ENCODE measurements around the gene PKM. TPM values are rescaled to one million over a fixed set of nuclear protein-coding genes. Genes with fewer than 3 reads are reported as not detected.

PKM gene
- total RNA-seq, 2 donors from 2014 or later = 2,571 to 3,146 TPM

GRCh38 chr15:72227192-72227586 is 3.8 kb downstream of the PKM start:
- H3K4me3 Mint-ChIP-seq = peak overlapping the region; percentile 98
- H3K9me3 Mint-ChIP-seq = no peaks in the 10 kb centered on the region
- no peaks in the 10 kb centered on the region for H3K27me3 Mint-ChIP-seq
- H3K4me1 Mint-ChIP-seq = peaks cover 38% of the 10 kb centered on the region
- peak overlapping the region; percentile 99 for H3K27ac Mint-ChIP-seq
- peaks cover 95% of the 10 kb centered on the region for H3K36me3 Mint-ChIP-seq (ENCODE audit: low read depth)
- peak; percentile 36 for ATAC-seq (replicated peaks)

- Mint-ChIP-seq H3K9me3 (no peaks in the 10 kb centered on the region), H3K27ac (peak overlapping the region; percentile 85), H3K4me3 (peak overlapping the region; percentile 69), H3K4me1 (peaks cover 54% of the 10 kb centered on the region), H3K36me3 (ENCODE audit: low read depth) (peaks cover 100% of the 10 kb centered on the region), H3K27me3 (no peaks in the 10 kb centered on the region)
- no peak for ATAC-seq (replicated peaks)
These were observed 7.7 kb downstream of the PKM start for GRCh38 chr15:72223278-72223677.

- peaks cover 100% of the 10 kb centered on the region for H3K36me3 Mint-ChIP-seq (ENCODE audit: low read depth)
- peaks cover 54% of the 10 kb centered on the region for H3K4me1 Mint-ChIP-seq
- no peak for ATAC-seq (replicated peaks)
- no peaks in the 10 kb centered on the region for H3K9me3 Mint-ChIP-seq
- peak overlapping the region; percentile 69 for H3K4me3 Mint-ChIP-seq
- peak overlapping the region; percentile 85 for H3K27ac Mint-ChIP-seq
- H3K27me3 Mint-ChIP-seq = no peaks in the 10 kb centered on the region
These were observed 8.6 kb downstream of the PKM start for GRCh38 chr15:72222393-72222792.

- ATAC-seq (replicated peaks) = no peak
- Mint-ChIP-seq H3K27me3 (no peaks in the 10 kb centered on the region), H3K36me3 (ENCODE audit: low read depth) (peaks cover 100% of the 10 kb centered on the region), H3K9me3 (no peaks in the 10 kb centered on the region), H3K4me1 (peaks cover 42% of the 10 kb centered on the region), H3K27ac (peak overlapping the region; percentile 30), H3K4me3 (peak overlapping the region; percentile 33)
These were observed 10.3 kb downstream of the PKM start for GRCh38 chr15:72220687-72221086.

GRCh38 chr15:72217216-72217615 is 13.8 kb downstream of the PKM start:
- no peak overlapping the region for H3K4me3 Mint-ChIP-seq
- H3K4me1 Mint-ChIP-seq = peaks cover 21% of the 10 kb centered on the region
- H3K27ac Mint-ChIP-seq = no peak overlapping the region
- ATAC-seq (replicated peaks) = no peak
- peaks cover 100% of the 10 kb centered on the region for H3K36me3 Mint-ChIP-seq (ENCODE audit: low read depth)
- H3K9me3 Mint-ChIP-seq = no peaks in the 10 kb centered on the region
- no peaks in the 10 kb centered on the region for H3K27me3 Mint-ChIP-seq

GRCh38 chr15:72216079-72216478 is 14.9 kb downstream of the PKM start:
- ATAC-seq (replicated peaks) = no peak
- H3K36me3 Mint-ChIP-seq (ENCODE audit: low read depth) = peaks cover 100% of the 10 kb centered on the region
- no peak overlapping the region for H3K4me3 Mint-ChIP-seq
- no peaks in the 10 kb centered on the region for H3K27me3 Mint-ChIP-seq
- no peak overlapping the region for H3K27ac Mint-ChIP-seq
- H3K4me1 Mint-ChIP-seq = peaks cover 14% of the 10 kb centered on the region
- no peaks in the 10 kb centered on the region for H3K9me3 Mint-ChIP-seq

GRCh38 chr15:72207558-72208085 is 23.4 kb downstream of the PKM start:
- no peak overlapping the region for H3K4me3 Mint-ChIP-seq
- H3K9me3 Mint-ChIP-seq = no peaks in the 10 kb centered on the region
- H3K27ac Mint-ChIP-seq = peak overlapping the region; percentile 6
- ATAC-seq (replicated peaks) = no peak
- no peaks in the 10 kb centered on the region for H3K27me3 Mint-ChIP-seq
- peaks cover 32% of the 10 kb centered on the region for H3K4me1 Mint-ChIP-seq
- peaks cover 100% of the 10 kb centered on the region for H3K36me3 Mint-ChIP-seq (ENCODE audit: low read depth)

GRCh38 chr15:72206677-72207000 is 24.4 kb downstream of the PKM start:
- Mint-ChIP-seq H3K27me3 (no peaks in the 10 kb centered on the region), H3K9me3 (no peaks in the 10 kb centered on the region), H3K27ac (peak overlapping the region; percentile 6), H3K4me3 (peak overlapping the region; percentile 13), H3K36me3 (ENCODE audit: low read depth) (peaks cover 100% of the 10 kb centered on the region), H3K4me1 (peaks cover 32% of the 10 kb centered on the region)
- ATAC-seq (replicated peaks) = no peak

- Mint-ChIP-seq H3K36me3 (ENCODE audit: low read depth) (peaks cover 100% of the 10 kb centered on the region), H3K27ac (peak overlapping the region; percentile 73), H3K4me1 (peaks cover 32% of the 10 kb centered on the region), H3K9me3 (no peaks in the 10 kb centered on the region), H3K4me3 (peak overlapping the region; percentile 23), H3K27me3 (no peaks in the 10 kb centered on the region)
- no peak for ATAC-seq (replicated peaks)
These were observed 24.9 kb downstream of the PKM start for GRCh38 chr15:72205896-72206676.

GRCh38 chr15:72205273-72205672 is 25.7 kb downstream of the PKM start:
- Mint-ChIP-seq H3K4me3 (peak overlapping the region; percentile 23), H3K9me3 (no peaks in the 10 kb centered on the region), H3K27ac (peak overlapping the region; percentile 73), H3K27me3 (no peaks in the 10 kb centered on the region), H3K4me1 (peaks cover 37% of the 10 kb centered on the region), H3K36me3 (ENCODE audit: low read depth) (peaks cover 100% of the 10 kb centered on the region)
- ATAC-seq (replicated peaks) = peak; percentile 54

GRCh38 chr15:72203507-72203837 is 27.5 kb downstream of the PKM start:
- no peak for ATAC-seq (replicated peaks)
- H3K9me3 Mint-ChIP-seq = no peaks in the 10 kb centered on the region
- no peaks in the 10 kb centered on the region for H3K27me3 Mint-ChIP-seq

GRCh38 chr15:72202801-72203506 is 28.0 kb downstream of the PKM start:
- Mint-ChIP-seq H3K4me1 (peaks cover 37% of the 10 kb centered on the region), H3K27ac (peak overlapping the region; percentile 23), H3K4me3 (peak overlapping the region; percentile 1), H3K9me3 (no peaks in the 10 kb centered on the region), H3K27me3 (no peaks in the 10 kb centered on the region), H3K36me3 (ENCODE audit: low read depth) (peaks cover 100% of the 10 kb centered on the region)
- ATAC-seq (replicated peaks) = no peak

More at GRCh38 chr15:72203507-72203837, 27.5 kb downstream of the PKM start:
- Mint-ChIP-seq H3K36me3 (ENCODE audit: low read depth) (peaks cover 100% of the 10 kb centered on the region), H3K4me3 (peak overlapping the region; percentile 1), H3K4me1 (peaks cover 33% of the 10 kb centered on the region), H3K27ac (peak overlapping the region; percentile 23)

GRCh38 chr15:72202302-72202701 is 28.7 kb downstream of the PKM start:
- Mint-ChIP-seq H3K4me3 (no peak overlapping the region), H3K36me3 (ENCODE audit: low read depth) (peaks cover 98% of the 10 kb centered on the region), H3K9me3 (no peaks in the 10 kb centered on the region), H3K27ac (no peak overlapping the region), H3K27me3 (no peaks in the 10 kb centered on the region), H3K4me1 (peaks cover 38% of the 10 kb centered on the region)
- no peak for ATAC-seq (replicated peaks)

GRCh38 chr15:72201391-72201921 is 29.5 kb downstream of the PKM start:
- Mint-ChIP-seq H3K27me3 (no peaks in the 10 kb centered on the region), H3K36me3 (ENCODE audit: low read depth) (peaks cover 89% of the 10 kb centered on the region), H3K27ac (peak overlapping the region; percentile 85), H3K4me1 (peaks cover 31% of the 10 kb centered on the region), H3K9me3 (no peaks in the 10 kb centered on the region), H3K4me3 (peak overlapping the region; percentile 41)
- no peak for ATAC-seq (replicated peaks)

All from activated T-helper 17 cell treated with anti-CD3 and anti-CD28 coated beads, Interleukin-2, amount 50 U/mL, for 72 hours (primary cell).